Upper lobe of left lung (tissue), 4 donors: ENCODE results near the gene TSGA10.

Experiments used
- POLR2AphosphoS5 ChIP-seq, 2 donors: sonication (generic); formaldehyde crosslinking; IDR thresholded peaks; one replicate each; pipeline ENCODE4 v1.5.1; 2017; ENCODE audit warnings: antibody characterized with exemption in 2 of 2
- TF ChIP-seq, protein P1 (sequence below), 6 experiments: fragments of 450-650 bp in 4 of 6; fragments of 200-600 bp in 2 of 6; sonication (generic) in 2 of 6; IDR thresholded peaks; one replicate each; pipeline ENCODE4 v1.5.1; 2016 to 2019; ENCODE audit warnings: antibody characterized with exemption in 6 of 6

DNA sequence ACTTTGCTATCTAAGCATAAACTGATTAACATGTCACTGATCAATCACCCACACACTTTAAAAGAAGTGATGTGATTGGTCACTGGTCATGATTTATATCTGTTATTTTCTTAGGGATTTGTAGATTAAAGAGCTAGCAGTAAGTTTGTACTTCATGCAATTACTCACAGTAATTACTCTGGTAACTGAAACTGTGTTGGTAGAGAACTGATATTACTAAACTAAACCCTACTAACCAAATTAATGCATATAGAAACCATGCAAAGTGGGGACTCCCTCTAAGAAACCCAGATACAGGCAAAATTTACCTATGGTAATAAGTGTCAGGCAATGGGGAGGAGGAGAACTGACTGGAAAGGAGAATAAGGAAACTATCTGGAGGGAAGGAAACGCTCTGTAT, 58.0 kb downstream of the TSGA10 start:
- TF ChIP-seq POLR2AphosphoS5 (IDR thresholded peaks at IDR 0.05), result no peak
- TF ChIP-seq, protein P1, sequence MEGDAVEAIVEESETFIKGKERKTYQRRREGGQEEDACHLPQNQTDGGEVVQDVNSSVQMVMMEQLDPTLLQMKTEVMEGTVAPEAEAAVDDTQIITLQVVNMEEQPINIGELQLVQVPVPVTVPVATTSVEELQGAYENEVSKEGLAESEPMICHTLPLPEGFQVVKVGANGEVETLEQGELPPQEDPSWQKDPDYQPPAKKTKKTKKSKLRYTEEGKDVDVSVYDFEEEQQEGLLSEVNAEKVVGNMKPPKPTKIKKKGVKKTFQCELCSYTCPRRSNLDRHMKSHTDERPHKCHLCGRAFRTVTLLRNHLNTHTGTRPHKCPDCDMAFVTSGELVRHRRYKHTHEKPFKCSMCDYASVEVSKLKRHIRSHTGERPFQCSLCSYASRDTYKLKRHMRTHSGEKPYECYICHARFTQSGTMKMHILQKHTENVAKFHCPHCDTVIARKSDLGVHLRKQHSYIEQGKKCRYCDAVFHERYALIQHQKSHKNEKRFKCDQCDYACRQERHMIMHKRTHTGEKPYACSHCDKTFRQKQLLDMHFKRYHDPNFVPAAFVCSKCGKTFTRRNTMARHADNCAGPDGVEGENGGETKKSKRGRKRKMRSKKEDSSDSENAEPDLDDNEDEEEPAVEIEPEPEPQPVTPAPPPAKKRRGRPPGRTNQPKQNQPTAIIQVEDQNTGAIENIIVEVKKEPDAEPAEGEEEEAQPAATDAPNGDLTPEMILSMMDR (IDR thresholded peaks at IDR 0.05), result no peak
